ENCODE results near the gene KLF16. TPM values are rescaled to one million over a fixed set of nuclear protein-coding genes. Genes with fewer than 3 reads are reported as not detected.
A peak's percentile ranks its signal among the peaks of the same experiment; 100 is the strongest.
"Not testable (repeated sequence)": the region's sequence is repeated elsewhere in the genome, so short reads cannot be mapped to it uniquely, and the experiment has no call there.

KLF16 gene
- total and polyA plus RNA-seq, 11 donors: 2.9 to 19.7 (median 9.2) TPM

DNA sequence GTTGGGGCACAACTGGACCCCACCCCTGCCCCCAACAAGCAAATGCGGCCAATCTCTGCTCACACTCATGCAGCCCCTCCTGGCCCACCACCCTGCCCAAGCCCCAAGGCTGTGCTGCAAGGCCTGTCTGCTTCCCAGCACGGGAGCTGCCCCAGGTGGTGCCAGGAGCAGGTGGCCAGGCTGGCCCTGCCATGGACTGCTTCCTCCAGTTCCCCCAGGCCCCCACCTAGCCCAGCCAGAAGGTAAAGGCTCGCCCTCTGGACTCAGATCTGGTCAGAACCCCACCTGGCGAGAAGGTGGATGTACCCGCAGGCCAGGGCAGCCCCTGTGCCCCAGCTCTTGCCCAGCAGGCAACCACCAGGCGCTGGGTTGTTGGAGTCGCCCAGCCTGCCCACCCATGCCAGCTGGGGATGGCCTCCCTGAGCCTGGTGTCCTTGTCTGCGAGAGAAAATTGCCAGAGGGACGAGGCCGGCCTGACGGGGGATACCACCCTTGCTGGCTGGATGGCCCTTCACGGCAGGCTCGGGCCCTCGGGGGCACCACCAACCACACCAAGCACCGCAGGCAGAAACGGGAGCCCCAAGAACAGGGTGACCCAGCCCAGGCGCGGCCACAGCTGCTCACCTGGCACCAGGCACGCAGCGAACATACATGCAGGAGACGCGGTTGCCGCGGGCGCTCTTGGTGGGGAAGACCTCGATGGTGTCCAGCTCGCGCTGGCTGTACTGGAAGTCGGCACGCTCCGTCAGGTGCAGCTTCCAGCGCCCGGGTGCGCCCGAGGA, 17.4 kb upstream of the KLF16 start:
- Histone ChIP-seq H3K9me3 (no peaks in the 10 kb centered on the region), H3K4me1 (peaks cover 8 to 61% (median 44%) of the 10 kb centered on the region in 12 donors), H3K4me3 (peak overlapping the region in 11 of 12 donors; percentile 6 to 99 (median 91)), H3K27ac (peak overlapping the region in 11 of 12 donors; percentile 43 to 97 (median 90)), H3K27me3 (no peaks in the 10 kb centered on the region), H3K36me3 (peaks cover 0 to 18% (median 7%) of the 10 kb centered on the region in 9 donors)
- DNase-seq: no peak
- no peak for TF ChIP-seq POLR2A (IDR thresholded peaks at IDR 0.05)
- TF ChIP-seq, protein P1, sequence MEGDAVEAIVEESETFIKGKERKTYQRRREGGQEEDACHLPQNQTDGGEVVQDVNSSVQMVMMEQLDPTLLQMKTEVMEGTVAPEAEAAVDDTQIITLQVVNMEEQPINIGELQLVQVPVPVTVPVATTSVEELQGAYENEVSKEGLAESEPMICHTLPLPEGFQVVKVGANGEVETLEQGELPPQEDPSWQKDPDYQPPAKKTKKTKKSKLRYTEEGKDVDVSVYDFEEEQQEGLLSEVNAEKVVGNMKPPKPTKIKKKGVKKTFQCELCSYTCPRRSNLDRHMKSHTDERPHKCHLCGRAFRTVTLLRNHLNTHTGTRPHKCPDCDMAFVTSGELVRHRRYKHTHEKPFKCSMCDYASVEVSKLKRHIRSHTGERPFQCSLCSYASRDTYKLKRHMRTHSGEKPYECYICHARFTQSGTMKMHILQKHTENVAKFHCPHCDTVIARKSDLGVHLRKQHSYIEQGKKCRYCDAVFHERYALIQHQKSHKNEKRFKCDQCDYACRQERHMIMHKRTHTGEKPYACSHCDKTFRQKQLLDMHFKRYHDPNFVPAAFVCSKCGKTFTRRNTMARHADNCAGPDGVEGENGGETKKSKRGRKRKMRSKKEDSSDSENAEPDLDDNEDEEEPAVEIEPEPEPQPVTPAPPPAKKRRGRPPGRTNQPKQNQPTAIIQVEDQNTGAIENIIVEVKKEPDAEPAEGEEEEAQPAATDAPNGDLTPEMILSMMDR (IDR thresholded peaks at IDR 0.05): no peak
- intact Hi-C loops (cut with DNase I): no loop called here
- 54 to 87% (median 76%) methylated on average over 7 to 35 of the region's 35 CpGs for WGBS, 4 donors
- no peak for ATAC-seq

DNA sequence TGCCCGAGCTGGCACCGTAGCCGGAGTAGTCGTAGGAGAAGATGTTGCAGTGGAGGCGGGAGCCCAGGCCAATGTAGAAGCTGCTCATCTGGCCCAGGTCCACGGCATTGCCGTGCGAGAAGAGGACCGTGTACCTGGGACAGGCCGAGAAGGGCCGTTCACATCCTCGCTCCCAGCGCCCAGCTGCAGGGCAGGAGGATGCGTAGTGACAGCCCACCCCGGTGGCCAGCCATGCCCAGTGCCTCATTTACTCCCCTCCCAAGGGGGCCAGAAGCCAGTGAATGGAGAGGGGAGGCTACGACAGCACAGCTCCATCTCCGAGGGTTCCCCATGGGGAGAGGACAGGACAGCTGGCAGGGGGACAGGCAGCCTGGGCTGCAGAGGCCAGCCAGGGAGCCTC, 16.6 kb upstream of the KLF16 start:
- Histone ChIP-seq H3K4me1 (peaks cover 8 to 68% (median 48%) of the 10 kb centered on the region in 12 donors), H3K36me3 (peaks cover 0 to 18% (median 7%) of the 10 kb centered on the region in 9 donors), H3K27ac (peak overlapping the region in 5 of 12 donors; percentile 6 to 96 (median 92))
- WGBS, 4 donors: 81 to 88% (median 82%) methylated on average over 12 to 17 of the region's 17 CpGs
- intact Hi-C loops (cut with DNase I); ATAC-seq; H3K27me3 ChIP-seq; H3K9me3 ChIP-seq; H3K4me3 ChIP-seq; DNase-seq: not testable (repeated sequence)

DNA sequence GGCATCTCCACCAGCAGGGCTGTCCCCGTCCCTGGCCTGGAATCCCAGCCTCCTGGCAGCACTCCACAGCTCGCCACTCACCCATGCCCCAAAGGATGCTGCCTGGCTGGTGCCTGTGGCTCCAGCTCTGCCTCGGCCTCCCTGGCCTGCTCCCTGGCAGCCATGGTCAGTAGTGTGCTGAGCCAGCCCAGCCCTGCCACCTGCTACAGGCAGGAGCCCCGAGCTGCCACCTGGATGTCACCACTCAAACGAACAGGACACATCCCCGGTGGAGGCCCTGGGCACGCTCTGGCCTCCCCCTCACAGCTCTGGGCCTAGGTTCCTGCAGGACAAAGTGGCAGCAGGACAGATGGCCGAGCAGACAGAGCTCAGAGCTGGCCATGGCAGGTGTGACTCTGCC, 15.2 kb upstream of the KLF16 start:
- H3K4me3 ChIP-seq; DNase-seq; H3K9me3 ChIP-seq; H3K27me3 ChIP-seq; intact Hi-C loops (cut with DNase I); ATAC-seq; H3K27ac ChIP-seq: not testable (repeated sequence)
- 52 to 82% (median 71%) methylated on average over 5 to 8 of the region's 8 CpGs for WGBS, 4 donors
- peaks cover 0 to 18% (median 7%) of the 10 kb centered on the region in 9 donors for H3K36me3 ChIP-seq
- H3K4me1 ChIP-seq: peaks cover 4 to 69% (median 52%) of the 10 kb centered on the region in 12 donors

DNA sequence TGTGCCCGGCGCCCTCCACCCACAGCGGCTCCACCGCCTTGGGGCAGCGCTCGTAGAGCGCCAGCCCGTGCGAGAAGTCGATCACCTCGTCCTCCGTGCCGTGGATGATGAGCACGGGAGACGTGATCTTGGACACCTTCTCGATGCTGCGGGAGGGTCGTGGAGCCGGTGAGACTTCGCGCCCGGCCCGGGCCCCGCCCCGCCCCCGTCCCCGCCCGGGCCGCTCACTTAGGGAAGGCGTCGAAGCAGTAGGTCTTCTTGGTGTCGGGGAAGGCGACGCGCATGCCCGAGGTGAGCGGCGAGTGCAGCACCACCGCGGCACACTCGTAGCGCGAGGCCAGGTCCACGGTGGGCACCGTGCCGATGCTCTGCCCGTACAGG, 13.9 kb upstream of the KLF16 start:
- H3K4me1 ChIP-seq: peaks cover 11 to 69% (median 51%) of the 10 kb centered on the region in 12 donors
- H3K4me3 ChIP-seq; H3K27ac ChIP-seq; ATAC-seq; H3K27me3 ChIP-seq; intact Hi-C loops (cut with DNase I); H3K9me3 ChIP-seq; DNase-seq: not testable (repeated sequence)
- 63 to 77% (median 72%) methylated on average over 21 to 38 of the region's 47 CpGs for WGBS, 4 donors
- peaks cover 0 to 18% (median 7%) of the 10 kb centered on the region in 9 donors for H3K36me3 ChIP-seq

DNA sequence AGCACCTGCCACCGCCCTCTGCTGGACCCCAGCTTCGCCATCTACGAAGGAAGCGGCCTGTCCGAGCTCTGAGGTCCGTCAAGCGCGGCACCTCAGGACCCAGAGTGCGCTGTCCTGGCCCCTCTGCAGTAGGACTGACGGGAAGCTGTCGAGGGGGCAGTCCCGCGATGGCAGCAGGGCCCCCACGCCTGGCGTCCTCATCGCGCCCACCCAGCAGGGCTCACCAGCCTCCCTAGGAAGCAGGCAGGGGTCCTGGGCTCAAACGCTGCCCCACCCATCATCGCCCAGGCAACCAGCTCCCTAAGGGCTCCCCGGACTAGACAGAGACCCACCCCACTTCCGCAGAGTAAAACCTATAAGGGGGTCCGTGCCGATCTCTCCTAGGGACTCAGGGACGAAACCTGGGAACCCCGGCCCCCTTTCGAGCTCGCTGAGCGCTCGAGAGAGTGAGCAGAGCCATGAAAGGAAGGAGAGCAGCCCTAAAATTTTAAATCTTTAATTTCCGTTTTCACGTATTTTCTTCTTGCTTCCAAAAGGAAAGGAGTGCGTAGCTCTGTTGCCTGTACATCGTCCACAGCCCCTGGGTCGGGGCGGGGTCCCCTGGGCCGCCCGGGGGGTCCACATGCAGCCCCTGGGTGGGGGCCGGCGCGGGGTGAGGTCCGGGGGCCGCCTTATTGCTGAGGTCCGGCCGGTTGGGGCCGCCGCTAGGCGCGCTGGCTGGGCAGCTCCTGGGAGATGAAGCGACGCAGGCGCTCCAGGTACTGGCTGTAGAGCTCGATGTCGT, 13.3 kb upstream of the KLF16 start:
- ATAC-seq: peak; percentile 4 to 16 (median 12)
- peaks cover 0 to 19% (median 8%) of the 10 kb centered on the region in 9 donors for H3K36me3 ChIP-seq
- H3K27me3 ChIP-seq; H3K9me3 ChIP-seq; intact Hi-C loops (cut with DNase I): not testable (repeated sequence)
- WGBS, 4 donors: 28 to 37% (median 31%) methylated on average over 20 to 47 of the region's 53 CpGs
- peak overlapping the region; percentile 63 to 100 (median 90) for H3K4me3 ChIP-seq
- H3K4me1 ChIP-seq: peaks cover 11 to 69% (median 50%) of the 10 kb centered on the region in 12 donors
- DNase-seq: peak in 2 of 5 donors; percentile 35 to 50
- peak overlapping the region; percentile 60 to 98 (median 94) for H3K27ac ChIP-seq
